Activated gamma-delta T cell (primary cell): ENCODE measurements around the gene AK1.

Experiments used
- DNase-seq: peaks from one replicate; lab custom pipeline; 2025; lab: John Stamatoyannopoulos, UW

The AK1 gene

GRCh38 chr9:127868278-127868902 lies 9.1 kb downstream of the AK1 start:
- DNase-seq, result no peak

- no peak for DNase-seq
Observed at GRCh38 chr9:127867356-127868277, 9.9 kb downstream of the AK1 start.

GRCh38 chr9:127866535-127866934 lies 10.9 kb downstream of the AK1 start:
- DNase-seq, result no peak

- DNase-seq, result no peak
Observed at GRCh38 chr9:127865645-127866464, 11.6 kb downstream of the AK1 start.

- DNase-seq, result no peak
Observed at GRCh38 chr9:127863191-127863621, 14.3 kb downstream of the AK1 start.

GRCh38 chr9:127862075-127863011 lies 15.1 kb downstream of the AK1 start:
- DNase-seq, result peak; percentile 49

GRCh38 chr9:127860779-127861178 lies 16.7 kb downstream of the AK1 start:
- DNase-seq, result no peak

GRCh38 chr9:127860260-127860659 lies 17.2 kb downstream of the AK1 start:
- no peak for DNase-seq

- DNase-seq, result no peak
Observed at GRCh38 chr9:127858041-127858512, 19.4 kb downstream of the AK1 start.

- no peak for DNase-seq
Observed at GRCh38 chr9:127857278-127857677, 20.2 kb downstream of the AK1 start.

GRCh38 chr9:127856729-127857116 lies 20.8 kb downstream of the AK1 start:
- DNase-seq, result no peak

- DNase-seq, result no peak
Observed at GRCh38 chr9:127856094-127856728, 21.3 kb downstream of the AK1 start.

- no peak for DNase-seq
Observed at GRCh38 chr9:127855522-127855921, 22.0 kb downstream of the AK1 start.

GRCh38 chr9:127854960-127855359 lies 22.5 kb downstream of the AK1 start:
- no peak for DNase-seq

GRCh38 chr9:127854184-127854806 lies 23.2 kb downstream of the AK1 start, which contains the start of gene ENG:
Gene ENG (minus strand): TSS chr9:127854658. CDS start chr9:127854355, 303 bp downstream.
- no peak for DNase-seq

GRCh38 chr9:127853312-127854183 lies 23.9 kb downstream of the AK1 start:
- no peak for DNase-seq

GRCh38 chr9:127852829-127853228 lies 24.6 kb downstream of the AK1 start:
- DNase-seq, result no peak

GRCh38 chr9:127850286-127850830 lies 27.1 kb downstream of the AK1 start:
- DNase-seq, result no peak
